Small intestine (tissue), 7 donors: ENCODE measurements around the gene COL11A2. TPM values are rescaled to one million over a fixed set of nuclear protein-coding genes. Genes with fewer than 3 reads are reported as not detected.

Source experiments
- DNase-seq, 2 donors: peaks; one replicate each; pipeline versions ENCODE4 v3.0.0 to v3.0.0-alpha.2; 2013
- FAIRE-seq: peaks from 2 replicates; lab custom pipeline; 2012; peaks lifted over from hg19 to GRCh38; lab: Jason Lieb, UNC
- H3K27ac ChIP-seq, 3 donors: one replicate each; pipeline ENCODE4 v1.5.1; 2013; ENCODE audit warnings: low read length in 2 of 3, mild to moderate bottlenecking in 2 of 3, control low read depth in 1 of 3, inconsistent platforms in 1 of 3, low read depth in 1 of 3, moderate library complexity in 1 of 3
- H3K27me3 ChIP-seq, 3 donors: one replicate each; pipeline ENCODE4 v1.6.1; 2013; ENCODE audit warnings: low read length in 3 of 3, inconsistent platforms in 1 of 3; ENCODE audit not compliant: control insufficient read depth in 3 of 3, insufficient read depth in 3 of 3
- H3K36me3 ChIP-seq, 3 donors: one replicate each; pipeline ENCODE4 v1.6.1; 2013; ENCODE audit warnings: low read length in 3 of 3, inconsistent platforms in 1 of 3, low read depth in 1 of 3, mild to moderate bottlenecking in 1 of 3, moderate library complexity in 1 of 3; ENCODE audit not compliant: control insufficient read depth in 3 of 3, insufficient read depth in 2 of 3
- H3K4me1 ChIP-seq, 3 donors: one replicate each; pipeline ENCODE4 v1.6.1; 2013; ENCODE audit warnings: low read length in 2 of 3, inconsistent platforms in 1 of 3, low read depth in 1 of 3, mild to moderate bottlenecking in 1 of 3, moderate library complexity in 1 of 3; ENCODE audit not compliant: control insufficient read depth in 3 of 3, insufficient read depth in 2 of 3
- H3K4me3 ChIP-seq, 3 donors: one replicate each; pipeline ENCODE4 v1.5.1; 2013; ENCODE audit warnings: low read length in 3 of 3, control low read depth in 1 of 3, inconsistent platforms in 1 of 3, low read depth in 1 of 3, mild to moderate bottlenecking in 1 of 3, moderate library complexity in 1 of 3
- H3K9me3 ChIP-seq, 2 donors: one replicate each; pipeline ENCODE4 v1.6.1; 2013; ENCODE audit warnings: low read depth in 1 of 2, low read length in 1 of 2; ENCODE audit not compliant: control insufficient read depth in 2 of 2, insufficient read depth in 1 of 2
- whole genome bisulfite sequencing, 3 donors: extraction: QIAGEN DNeasy Blood & Tissue Kit; methylation state at CpG; one replicate each; pipeline ENCODE4 v1.1.7; 2013; 5-methylcytosine and 5-hydroxymethylcytosine counted together
- polyA plus RNA-seq, 4 donors: library from polyadenylated mRNA; stranded (reverse) in 3 of 4; unstranded in 1 of 4; fragments of 200-250 nt in 3 of 4; fragments of 120-200 nt in 1 of 4; gene quantifications; one replicate each; pipeline versions ENCODE4 v1.2.1 to v1.2.3, GENCODE V29; 2013
- donor health status: healthy with polysubstance abuse.
- donor health status: control.
- donor health status: control.
- donor health status: Bipolar disorder and iron deficiency.
- donor health status: healthy.

COL11A2 gene
- polyA plus RNA-seq, 4 donors, result 0.27 to 7.5 (median 0.62) TPM

DNA sequence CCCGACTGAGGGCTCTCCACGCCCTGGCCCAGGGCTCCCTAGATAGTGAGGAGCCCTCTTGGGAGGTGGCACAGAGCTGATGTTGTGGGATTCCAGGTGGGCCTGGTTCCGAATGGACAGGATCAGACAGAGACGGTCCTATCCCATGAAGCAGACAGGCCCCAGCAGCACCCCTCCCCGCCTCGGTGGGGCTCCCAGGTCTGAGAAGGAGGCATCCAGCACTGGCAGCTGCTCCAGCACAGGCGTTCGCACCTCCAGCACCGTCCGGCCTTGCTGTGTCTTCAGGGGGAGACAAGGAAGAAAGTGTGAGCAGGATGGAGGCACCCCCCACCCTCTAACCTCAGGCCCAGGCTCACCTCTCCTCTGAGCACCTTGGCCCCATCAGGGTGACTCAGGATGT lies 28.7 kb downstream of the COL11A2 start:
- Histone ChIP-seq H3K36me3 (no peaks in the 10 kb centered on the region), H3K27ac (no peak overlapping the region), H3K27me3 (peaks cover 0 to 7% (median 0%) of the 10 kb centered on the region in 3 donors), H3K4me3 (no peak overlapping the region), H3K9me3 (no peaks in the 10 kb centered on the region), H3K4me1 (peaks cover 2 to 8% (median 6%) of the 10 kb centered on the region in 3 donors)
- FAIRE-seq (no peak), DNase-seq (no peak)
- WGBS, 3 donors, result 52 to 80% (median 77%) methylated on average over 8 to 10 of the region's 10 CpGs

- DNase-seq, result peak; percentile 64 to 86
- Histone ChIP-seq H3K9me3 (no peaks in the 10 kb centered on the region), H3K4me1 (peaks cover 2 to 8% (median 6%) of the 10 kb centered on the region in 3 donors), H3K4me3 (peak overlapping the region in 2 of 3 donors; percentile 38 to 47), H3K27ac (peak overlapping the region in 1 of 3 donors; percentile 59), H3K27me3 (peaks cover 0 to 7% (median 0%) of the 10 kb centered on the region in 3 donors), H3K36me3 (no peaks in the 10 kb centered on the region)
- 7 to 8% (median 7%) methylated on average over 45 to 58 of the region's 58 CpGs for WGBS, 3 donors
- FAIRE-seq, result no peak
Observed at GRCh38 chr6:33161354-33162331, 30.6 kb downstream of the COL11A2 start.

- Histone ChIP-seq H3K36me3 (no peaks in the 10 kb centered on the region), H3K27me3 (peaks cover 0 to 7% (median 0%) of the 10 kb centered on the region in 3 donors), H3K4me1 (peaks cover 2 to 8% (median 6%) of the 10 kb centered on the region in 3 donors), H3K4me3 (no peak overlapping the region), H3K27ac (peak overlapping the region in 1 of 3 donors; percentile 59), H3K9me3 (no peaks in the 10 kb centered on the region)
- DNase-seq (peak in 1 of 2 donors; percentile 54), FAIRE-seq (no peak)
- WGBS, 3 donors, result 31 to 43% (median 33%) methylated on average over 13 of the region's 13 CpGs
Observed at GRCh38 chr6:33160728-33161344, 31.4 kb downstream of the COL11A2 start.

DNA sequence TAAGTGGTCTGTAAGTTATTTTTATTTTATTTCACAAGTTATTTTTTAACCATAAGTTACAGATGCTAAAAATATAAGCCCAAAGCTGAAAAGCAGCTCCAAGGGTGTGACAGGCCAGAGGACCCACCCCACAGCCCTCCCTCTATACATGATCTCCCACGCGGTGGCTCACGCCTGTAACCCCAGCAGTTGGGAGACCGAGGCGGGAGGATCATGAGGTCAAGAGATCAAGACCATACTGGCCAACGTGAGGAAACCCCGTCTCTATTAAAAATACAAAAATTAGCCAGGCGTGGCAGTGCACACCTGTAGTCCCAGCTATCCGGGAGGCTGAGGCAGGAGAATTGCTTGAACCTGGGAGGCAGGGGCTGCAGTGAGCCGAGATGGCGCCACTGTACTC lies 32.2 kb downstream of the COL11A2 start:
- DNase-seq, result no peak
- Histone ChIP-seq H3K27me3 (peaks cover 0 to 9% (median 0%) of the 10 kb centered on the region in 3 donors), H3K9me3 (no peaks in the 10 kb centered on the region), H3K4me1 (peaks cover 2 to 8% (median 6%) of the 10 kb centered on the region in 3 donors), H3K36me3 (no peaks in the 10 kb centered on the region), H3K27ac (no peak overlapping the region), H3K4me3 (no peak overlapping the region)
- FAIRE-seq, result no peak
- WGBS, 3 donors, result 81 to 89% (median 88%) methylated on average over 11 of the region's 11 CpGs

GRCh38 chr6:33156964-33157363 lies 35.3 kb downstream of the COL11A2 start:
- Histone ChIP-seq H3K36me3 (no peaks in the 10 kb centered on the region), H3K27ac (no peak overlapping the region), H3K27me3 (peaks cover 0 to 5% (median 0%) of the 10 kb centered on the region in 3 donors), H3K4me1 (peaks cover 2 to 8% (median 6%) of the 10 kb centered on the region in 3 donors), H3K9me3 (peaks cover 0 to 5% of the 10 kb centered on the region in 2 donors), H3K4me3 (no peak overlapping the region)
- FAIRE-seq (no peak), DNase-seq (peak in 1 of 2 donors; percentile 30)
- 59 to 78% (median 63%) methylated on average over 2 of the region's 2 CpGs for WGBS, 3 donors

DNA sequence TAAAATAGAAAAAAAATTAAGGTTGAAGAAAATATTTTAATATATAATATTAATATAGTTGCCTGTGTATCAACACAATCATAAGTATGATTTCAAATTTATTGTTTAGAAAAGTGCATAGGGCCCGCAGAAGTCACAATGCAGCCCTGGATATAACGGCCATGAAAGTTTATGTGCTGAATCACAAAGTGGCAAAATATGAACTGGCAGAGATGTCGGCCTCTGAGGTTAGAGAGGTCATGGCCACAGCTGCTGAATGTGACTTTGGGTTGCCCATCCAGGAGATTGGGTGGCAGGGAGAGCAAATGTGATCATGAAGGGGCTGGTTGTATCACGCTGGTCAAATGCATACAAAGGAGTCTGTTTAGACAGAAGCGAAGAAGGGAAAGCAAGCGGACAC lies 35.7 kb downstream of the COL11A2 start:
- H3K4me3 ChIP-seq, result no peak overlapping the region
- H3K27ac ChIP-seq, result no peak overlapping the region
- H3K4me1 ChIP-seq, result peaks cover 2 to 6% (median 4%) of the 10 kb centered on the region in 3 donors
- no peak for FAIRE-seq
- DNase-seq, result no peak
- 87 to 93% (median 90%) methylated on average over 6 of the region's 6 CpGs for WGBS, 3 donors
- H3K36me3 ChIP-seq, result no peaks in the 10 kb centered on the region
- H3K27me3 ChIP-seq, result peaks cover 0 to 2% (median 0%) of the 10 kb centered on the region in 3 donors
- peaks cover 0 to 5% of the 10 kb centered on the region in 2 donors for H3K9me3 ChIP-seq

- Histone ChIP-seq H3K4me1 (no peaks in the 10 kb centered on the region), H3K27ac (no peak overlapping the region), H3K27me3 (peaks cover 0 to 2% (median 0%) of the 10 kb centered on the region in 3 donors), H3K36me3 (no peaks in the 10 kb centered on the region), H3K9me3 (peaks cover 0 to 5% of the 10 kb centered on the region in 2 donors), H3K4me3 (no peak overlapping the region)
- no peak for DNase-seq
- FAIRE-seq, result no peak
- 56 to 67% (median 65%) methylated on average over 4 of the region's 4 CpGs for WGBS, 3 donors
Observed at GRCh38 chr6:33154349-33154748, 37.9 kb downstream of the COL11A2 start.

DNA sequence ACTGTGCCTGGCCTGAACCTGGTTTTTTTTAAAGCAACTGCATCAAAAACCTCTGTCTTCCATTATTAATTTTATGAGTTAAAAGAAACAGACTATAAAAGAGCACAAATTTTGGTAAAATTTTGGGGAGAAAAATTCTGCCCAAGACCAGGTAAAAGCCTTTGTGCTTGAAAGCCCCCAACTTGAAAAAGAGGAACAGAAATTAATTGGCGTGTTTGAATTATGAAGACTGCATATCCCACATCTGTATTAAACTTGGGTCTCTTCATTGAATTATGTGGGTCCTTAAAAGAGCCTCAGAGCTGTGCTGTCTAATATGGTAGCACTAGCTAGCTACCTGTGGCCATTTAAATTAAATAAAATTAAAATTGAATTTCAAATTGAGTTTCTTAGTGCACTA lies 41.2 kb downstream of the COL11A2 start:
- H3K27me3 ChIP-seq, result peaks cover 0 to 5% (median 0%) of the 10 kb centered on the region in 3 donors
- no peak overlapping the region for H3K27ac ChIP-seq
- no peaks in the 10 kb centered on the region for H3K4me1 ChIP-seq
- DNase-seq (no peak), FAIRE-seq (no peak)
- H3K4me3 ChIP-seq, result no peak overlapping the region
- H3K36me3 ChIP-seq, result no peaks in the 10 kb centered on the region
- H3K9me3 ChIP-seq, result peaks cover 0 to 5% of the 10 kb centered on the region in 2 donors
- 80 to 96% (median 95%) methylated on average over 1 of the region's 1 CpG for WGBS, 3 donors
